SK-N-MC (cell line): ENCODE results near the gene EZH2.

ENCODE experiments used
- EZH2 ChIP-seq: fragments of 200-600 bp; sonication (generic); IDR thresholded peaks from one replicate; pipeline ENCODE4 v1.6.1; 2017; ENCODE audit warnings: antibody characterized with exemption
- FOXP2 ChIP-seq: optimal IDR thresholded peaks from 2 replicates; pipeline ENCODE3; 2011; ENCODE audit warnings: mild to moderate bottlenecking, moderate library complexity; ENCODE audit not compliant: insufficient read depth; ENCODE audit errors: extremely low read length, control extremely low read depth
- POLR2AphosphoS5 ChIP-seq: IDR thresholded peaks from 2 replicates; pipeline ENCODE4 v1.6.1; 2012; ENCODE audit warnings: mild to moderate bottlenecking, low read depth, low read length, borderline replicate concordance

- TF ChIP-seq POLR2AphosphoS5, result no peak
- no peak for TF ChIP-seq EZH2
- TF ChIP-seq FOXP2, result no peak
These were observed 11.9 kb downstream of the EZH2 start for GRCh38 chr7:148872188-148872587.
